SU-DHL-6 (cell line): ENCODE results near the gene FOXR1.
A peak's percentile ranks its signal among the peaks of the same experiment; 100 is the strongest.
"Not testable (repeated sequence)": the region's sequence is repeated elsewhere in the genome, so short reads cannot be mapped to it uniquely, and the experiment has no call there.

Source experiments
- H2AFZ ChIP-seq: fragments of 200-600 bp; sonication (generic); 2 replicates; pipeline ENCODE4 v1.6.1; 2014; ENCODE audit warnings: low read depth, mild to moderate bottlenecking, moderate library complexity, mixed read lengths, antibody characterized with exemption, low read length; ENCODE audit not compliant: severe bottlenecking
- H3F3A ChIP-seq: fragments of 200-600 bp; shearing (Covaris generic); 2 replicates; pipeline ENCODE4 v1.6.0; 2016; ENCODE audit warnings: antibody characterized with exemption, mild to moderate bottlenecking; ENCODE audit not compliant: insufficient read depth
- H3K27ac ChIP-seq: fragments of 200-600 bp; sonication (generic); 2 replicates; pipeline ENCODE4 v1.5.1; 2016; ENCODE audit warnings: low read depth, mild to moderate bottlenecking, low read length, moderate library complexity, mixed read lengths
- H3K27me3 ChIP-seq: fragments of 200-600 bp; sonication (generic), shearing (Covaris generic); 2 replicates; pipeline ENCODE4 v1.6.0; 2014; ENCODE audit warnings: mild to moderate bottlenecking, low read length
- H3K36me3 ChIP-seq: fragments of 200-600 bp; sonication (generic); 2 replicates; pipeline ENCODE4 v1.6.1; 2014; ENCODE audit warnings: mild to moderate bottlenecking, low read length, mixed read lengths
- H3K4me2 ChIP-seq: fragments of 300-600, 200-600 bp; shearing (Covaris generic), sonication (generic); 2 replicates; pipeline ENCODE4 v1.6.0; 2014; ENCODE audit warnings: low read length, low read depth, mild to moderate bottlenecking; ENCODE audit not compliant: poor library complexity, severe bottlenecking
- H3K4me3 ChIP-seq: fragments of 200-600 bp; sonication (generic); 2 replicates; pipeline ENCODE4 v1.5.1; 2014; ENCODE audit warnings: antibody characterized with exemption, low read length, mild to moderate bottlenecking, mixed read lengths; ENCODE audit not compliant: insufficient read depth, poor library complexity, severe bottlenecking
- H3K79me2 ChIP-seq: fragments of 200-600 bp; sonication (generic); 2 replicates; pipeline ENCODE4 v1.6.1; 2014; ENCODE audit warnings: mild to moderate bottlenecking, low read length, moderate library complexity; ENCODE audit not compliant: insufficient read depth
- H3K9ac ChIP-seq: fragments of 200-600 bp; sonication (generic); 2 replicates; pipeline ENCODE4 v1.7.0; 2014; ENCODE audit warnings: mild to moderate bottlenecking, low read length
- H3K9me2 ChIP-seq: fragments of 200-600 bp; sonication (generic); replicated peaks from 2 replicates; pipeline ENCODE4 v1.6.1; 2014; ENCODE audit warnings: low read length; ENCODE audit not compliant: insufficient read depth
- H3K9me3 ChIP-seq: fragments of 200-600 bp; sonication (generic); 2 replicates; pipeline ENCODE4 v1.6.1; 2014; ENCODE audit warnings: low read length, mixed read lengths; ENCODE audit not compliant: insufficient read depth
- H4K20me1 ChIP-seq: fragments of 200-600 bp; sonication (generic); 2 replicates; pipeline ENCODE4 v1.6.1; 2014; ENCODE audit warnings: low read depth, mild to moderate bottlenecking, antibody characterized with exemption, low read length, moderate library complexity, mixed read lengths
- EZH2phosphoT487 ChIP-seq: fragments of 200-600 bp; sonication (generic), shearing (Covaris generic); conservative IDR thresholded peaks from 2 replicates; pipeline ENCODE4 v1.6.1; 2018; ENCODE audit warnings: mild to moderate bottlenecking, antibody characterized with exemption, low read length, moderate library complexity, mixed read lengths
- TF ChIP-seq, protein P1 (sequence below): fragments of 200-600 bp; sonication (generic); IDR thresholded peaks from one replicate; pipeline ENCODE4 v1.5.1; 2017; ENCODE audit warnings: antibody characterized with exemption, mild to moderate bottlenecking, low read length, moderate library complexity; ENCODE audit not compliant: insufficient read depth, poor library complexity, severe bottlenecking

FOXR1 gene

DNA sequence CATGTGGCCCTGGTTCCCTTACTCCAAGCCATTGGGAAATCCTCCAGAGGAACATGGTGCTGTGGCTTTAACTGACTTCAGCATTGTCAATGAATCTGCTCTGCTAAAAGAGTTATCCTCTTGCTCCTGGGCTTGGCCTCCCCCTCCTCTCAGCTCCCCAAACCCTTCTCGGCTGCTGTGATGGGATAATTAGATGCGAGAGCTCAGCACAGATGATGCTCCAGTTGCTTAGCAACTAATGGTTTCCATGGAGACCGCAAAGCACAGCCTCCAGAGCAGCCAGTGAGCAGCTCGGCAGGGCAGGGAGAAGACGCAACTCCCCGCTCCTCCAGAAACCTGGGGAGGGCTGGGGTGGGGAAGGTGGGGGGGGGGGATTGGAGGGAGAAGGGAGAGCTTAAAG lies 18.3 kb upstream of the FOXR1 start:
- Histone ChIP-seq H3K79me2 (no peaks in the 10 kb centered on the region), H3K9me3 (no peaks in the 10 kb centered on the region), H3K36me3 (no peaks in the 10 kb centered on the region), H3K27me3 (no peaks in the 10 kb centered on the region), H3K9ac (no peak overlapping the region), H3K4me3 (no peak overlapping the region), H4K20me1 (no peaks in the 10 kb centered on the region), H2AFZ (no peak overlapping the region), H3K27ac (no peak overlapping the region), H3K9me2 (no peaks in the 10 kb centered on the region), H3K4me2 (no peak overlapping the region), H3F3A (no peaks in the 10 kb centered on the region)
- TF ChIP-seq EZH2phosphoT487, result no peak
- TF ChIP-seq, protein P1, sequence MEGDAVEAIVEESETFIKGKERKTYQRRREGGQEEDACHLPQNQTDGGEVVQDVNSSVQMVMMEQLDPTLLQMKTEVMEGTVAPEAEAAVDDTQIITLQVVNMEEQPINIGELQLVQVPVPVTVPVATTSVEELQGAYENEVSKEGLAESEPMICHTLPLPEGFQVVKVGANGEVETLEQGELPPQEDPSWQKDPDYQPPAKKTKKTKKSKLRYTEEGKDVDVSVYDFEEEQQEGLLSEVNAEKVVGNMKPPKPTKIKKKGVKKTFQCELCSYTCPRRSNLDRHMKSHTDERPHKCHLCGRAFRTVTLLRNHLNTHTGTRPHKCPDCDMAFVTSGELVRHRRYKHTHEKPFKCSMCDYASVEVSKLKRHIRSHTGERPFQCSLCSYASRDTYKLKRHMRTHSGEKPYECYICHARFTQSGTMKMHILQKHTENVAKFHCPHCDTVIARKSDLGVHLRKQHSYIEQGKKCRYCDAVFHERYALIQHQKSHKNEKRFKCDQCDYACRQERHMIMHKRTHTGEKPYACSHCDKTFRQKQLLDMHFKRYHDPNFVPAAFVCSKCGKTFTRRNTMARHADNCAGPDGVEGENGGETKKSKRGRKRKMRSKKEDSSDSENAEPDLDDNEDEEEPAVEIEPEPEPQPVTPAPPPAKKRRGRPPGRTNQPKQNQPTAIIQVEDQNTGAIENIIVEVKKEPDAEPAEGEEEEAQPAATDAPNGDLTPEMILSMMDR, result no peak

DNA sequence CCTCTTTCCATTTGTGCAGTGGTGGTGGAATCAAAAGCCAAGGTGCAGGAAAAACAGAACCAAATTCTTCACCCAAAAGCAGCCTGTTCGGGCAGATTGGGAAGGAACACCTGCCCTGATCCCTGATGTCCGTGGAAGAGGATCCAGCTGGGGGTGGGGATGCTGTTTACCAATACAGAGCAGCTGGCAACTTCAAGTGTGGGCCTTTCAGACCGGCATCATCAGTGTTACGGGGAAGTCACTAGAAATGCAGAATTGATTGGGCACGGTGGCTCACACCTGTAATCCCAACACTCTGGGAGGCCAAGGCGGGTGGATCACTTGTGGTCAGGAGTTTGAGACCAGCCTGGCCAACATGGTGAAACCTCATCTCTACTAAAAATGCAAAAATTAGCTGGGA lies 17.6 kb upstream of the FOXR1 start:
- H2AFZ ChIP-seq, H3K36me3 ChIP-seq, H3K9me2 ChIP-seq, H3K9ac ChIP-seq, H3K27me3 ChIP-seq, H3K79me2 ChIP-seq, H3F3A ChIP-seq, H3K27ac ChIP-seq, H4K20me1 ChIP-seq, H3K4me3 ChIP-seq, H3K4me2 ChIP-seq, H3K9me3 ChIP-seq: not testable (repeated sequence)

DNA sequence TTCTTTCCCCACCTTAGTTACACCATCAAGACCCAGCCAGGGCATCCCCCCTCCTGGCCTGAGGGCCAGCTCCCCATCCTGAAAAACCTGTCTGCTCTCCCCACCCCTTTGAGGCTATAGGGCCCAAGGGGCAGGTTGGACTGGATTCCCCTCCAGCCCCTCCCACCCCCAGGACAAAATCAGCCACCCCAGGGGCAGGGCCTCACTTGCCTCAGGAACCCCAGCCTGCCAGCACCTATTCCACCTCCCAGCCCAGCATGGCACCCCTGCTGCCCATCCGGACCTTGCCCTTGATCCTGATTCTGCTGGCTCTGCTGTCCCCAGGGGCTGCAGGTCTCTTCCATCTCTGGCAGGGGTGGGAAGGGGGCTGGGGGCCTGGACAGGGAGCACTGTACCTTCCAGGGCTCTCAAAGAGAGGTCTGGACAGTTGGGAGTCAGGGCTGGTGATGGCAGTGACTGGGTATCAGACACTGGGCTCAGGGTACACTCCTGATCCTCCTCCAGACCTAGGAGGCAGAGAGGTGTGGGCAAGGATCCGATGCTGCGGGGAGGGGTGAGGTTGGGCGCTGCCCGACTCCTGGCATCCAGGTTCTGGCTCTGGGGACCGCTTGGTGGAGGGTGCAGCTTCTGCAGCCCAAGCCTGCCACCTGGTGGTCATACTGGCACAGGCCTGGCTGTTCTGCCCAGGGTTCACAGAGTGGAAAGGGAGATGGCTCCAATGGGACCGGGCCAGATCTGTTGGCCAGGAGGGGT lies 15.3 kb upstream of the FOXR1 start, which contains the start of gene UPK2:
Gene UPK2, plus strand, starts transcription at position 205 of the 753 bp plus-strand sequence. Its CDS starts 53 bp downstream, at position 258.
- no peaks in the 10 kb centered on the region for H3K36me3 ChIP-seq
- no peak within 1 kb of the TSS for H3K4me3 ChIP-seq
- H3K79me2 ChIP-seq, result no peaks in the 10 kb centered on the region
- no peaks in the 10 kb centered on the region for H3K9me3 ChIP-seq
- no peaks in the 10 kb centered on the region for H4K20me1 ChIP-seq
- TF ChIP-seq, protein P1, result peak; percentile 91
- no peak for TF ChIP-seq EZH2phosphoT487
- H3K9ac ChIP-seq, result no peak within 1 kb of the TSS
- no peaks in the 10 kb centered on the region for H3F3A ChIP-seq
- H2AFZ ChIP-seq, result no peak within 1 kb of the TSS
- H3K4me2 ChIP-seq, result no peak within 1 kb of the TSS
- no peak within 1 kb of the TSS for H3K27ac ChIP-seq
- H3K27me3 ChIP-seq, result no peaks in the 10 kb centered on the region
- no peaks in the 10 kb centered on the region for H3K9me2 ChIP-seq

DNA sequence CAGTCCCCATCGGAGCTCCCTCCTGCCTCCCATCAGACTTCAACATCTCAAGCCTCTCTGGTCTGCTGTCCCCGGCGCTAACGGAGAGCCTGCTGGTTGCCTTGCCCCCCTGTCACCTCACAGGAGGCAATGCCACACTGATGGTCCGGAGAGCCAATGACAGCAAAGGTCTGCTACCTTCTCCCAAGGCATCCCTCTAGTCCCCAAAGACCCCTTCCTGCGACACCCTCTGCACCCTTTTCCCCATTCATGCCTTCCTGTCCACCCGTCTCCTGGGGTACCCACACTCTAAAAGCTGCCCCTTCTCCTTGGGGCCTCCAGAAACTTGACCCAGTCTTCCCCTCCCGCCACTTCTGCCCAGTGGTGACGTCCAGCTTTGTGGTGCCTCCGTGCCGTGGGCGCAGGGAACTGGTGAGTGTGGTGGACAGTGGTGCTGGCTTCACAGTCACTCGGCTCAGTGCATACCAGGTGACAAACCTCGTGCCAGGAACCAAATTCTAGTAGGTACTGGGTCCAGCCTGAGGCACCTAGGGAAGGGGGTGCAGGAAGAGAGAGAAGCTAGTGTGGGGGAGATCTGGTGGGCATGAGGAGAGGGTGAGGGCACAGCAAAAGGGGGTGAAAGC lies 14.6 kb upstream of the FOXR1 start:
- Histone ChIP-seq H3K4me2 (no peak overlapping the region), H3K9ac (no peak overlapping the region), H4K20me1 (no peaks in the 10 kb centered on the region), H2AFZ (no peak overlapping the region), H3K9me2 (no peaks in the 10 kb centered on the region), H3K27me3 (no peaks in the 10 kb centered on the region), H3K36me3 (no peaks in the 10 kb centered on the region), H3K79me2 (no peaks in the 10 kb centered on the region), H3K27ac (no peak overlapping the region), H3K9me3 (no peaks in the 10 kb centered on the region), H3F3A (no peaks in the 10 kb centered on the region), H3K4me3 (no peak overlapping the region)
- TF ChIP-seq, protein P1, result peak; percentile 20
- TF ChIP-seq EZH2phosphoT487, result no peak
